GM08714 (cell line): Measurements from ENCODE around the gene SSTR5.

ENCODE experiments used
- H3K4me3 ChIP-seq: fragments of 200-500 bp; sonication (Bioruptor generic); 2 replicates; pipeline ENCODE4 v1.5.1; 2014; ENCODE audit warnings: mild to moderate bottlenecking, low read length, inconsistent platforms
- ZNF274 ChIP-seq: IDR thresholded peaks from 2 replicates; pipeline ENCODE4 v1.6.1; 2012; ENCODE audit warnings: mild to moderate bottlenecking, low read depth, low read length

Gene SSTR5

DNA sequence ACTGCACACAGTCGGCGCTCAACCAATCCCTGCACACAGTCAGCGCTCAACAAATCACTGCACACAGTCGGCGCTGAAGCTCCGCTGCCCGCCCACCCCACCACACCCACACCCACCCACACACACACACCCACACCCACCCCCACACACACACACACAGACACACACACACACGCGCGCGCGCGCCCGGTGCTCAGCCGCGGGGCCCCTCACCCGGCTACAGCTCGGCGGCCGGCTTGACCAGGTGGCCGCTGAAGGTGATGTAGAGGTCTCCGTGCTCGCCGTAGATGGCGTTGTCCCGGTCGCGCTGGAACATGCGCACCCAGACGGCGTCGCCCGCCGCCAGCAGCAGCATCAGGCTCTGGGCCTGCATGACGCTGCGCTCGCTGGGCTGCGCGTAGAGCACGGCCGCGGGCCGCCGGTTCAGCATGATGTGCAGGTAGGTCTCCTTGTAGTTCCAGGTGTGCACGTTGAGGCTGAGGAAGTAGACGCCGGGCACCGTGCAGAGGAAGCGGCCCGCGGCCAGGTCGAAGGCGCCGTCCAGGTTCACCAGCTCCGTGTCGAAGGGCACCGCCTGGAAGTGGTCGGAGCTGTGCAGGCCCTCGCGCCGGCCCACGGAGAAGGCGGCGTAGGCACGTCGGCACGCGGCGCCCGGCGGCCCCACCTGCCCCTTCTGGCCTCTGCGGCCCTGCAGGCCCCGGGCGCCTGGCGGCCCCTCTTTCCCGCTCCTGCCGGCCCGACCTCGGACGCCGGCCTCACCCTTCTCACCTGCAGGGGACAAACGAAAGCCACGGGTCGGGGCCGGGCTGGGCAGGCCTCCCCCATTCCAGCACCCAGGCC, 21.0 kb downstream of the SSTR5 start:
- TF ChIP-seq ZNF274, result no peak
- no peak overlapping the region for H3K4me3 ChIP-seq

DNA sequence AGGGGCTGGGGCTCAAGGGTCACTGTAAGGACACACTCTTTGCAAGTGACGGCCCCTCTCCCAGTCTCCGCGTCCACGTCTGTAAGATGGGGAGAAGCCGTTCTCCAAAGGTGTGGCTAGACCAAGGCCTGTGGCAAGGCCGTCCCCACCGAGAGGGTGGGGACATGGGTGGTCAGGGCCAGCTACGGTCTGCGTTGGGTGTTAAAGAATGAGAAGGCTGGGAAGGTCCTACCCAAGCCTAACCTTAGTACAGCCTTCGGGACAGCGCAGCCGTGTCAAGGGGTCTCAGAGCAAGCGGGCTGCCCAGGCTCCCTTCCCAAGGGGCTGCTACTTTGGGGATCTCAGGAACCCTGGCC, 21.6 kb downstream of the SSTR5 start:
- H3K4me3 ChIP-seq, result no peak overlapping the region
- TF ChIP-seq ZNF274, result no peak

DNA sequence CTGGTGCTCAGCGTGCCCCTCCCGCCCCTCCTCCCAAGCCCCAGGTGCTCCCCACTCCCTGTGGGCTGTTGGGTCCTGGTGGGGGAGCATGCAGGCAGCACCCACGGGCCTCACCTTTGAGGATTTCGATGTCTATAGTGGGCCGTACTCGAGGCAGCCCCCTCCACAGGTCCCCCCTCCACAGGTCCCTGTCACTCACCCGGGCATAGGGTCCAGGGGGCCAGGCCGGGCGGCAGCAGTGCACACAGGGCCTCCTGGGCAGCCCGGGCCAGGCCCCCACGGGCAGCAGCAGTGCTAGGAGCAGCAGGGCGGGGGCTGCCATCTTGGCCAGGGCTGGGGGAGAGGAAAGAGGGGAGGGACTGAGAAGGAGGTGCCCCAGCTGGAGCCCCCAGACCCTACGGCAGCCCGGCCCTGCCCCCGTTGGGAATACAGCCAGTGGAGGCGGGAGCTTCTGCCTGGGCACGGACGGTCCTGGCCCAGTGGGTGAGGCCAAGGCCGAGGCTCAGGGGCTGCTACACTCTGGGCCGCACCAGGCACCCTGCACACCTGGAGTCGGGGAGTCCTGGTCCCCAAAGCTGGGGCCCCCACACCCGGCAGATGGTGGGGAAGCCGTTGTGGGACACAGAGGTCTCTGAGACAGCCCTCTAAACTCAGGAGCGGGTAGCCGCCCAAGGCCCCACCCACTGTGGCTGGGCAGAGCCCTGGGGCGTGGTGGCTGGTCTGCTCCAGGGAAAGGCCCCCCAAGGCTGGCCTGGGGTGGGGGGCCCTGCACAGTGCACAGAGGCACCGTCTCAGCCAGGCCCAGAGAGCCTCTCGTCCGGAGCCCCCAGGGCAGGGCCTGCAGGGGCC, 22.3 kb downstream of the SSTR5 start:
- TF ChIP-seq ZNF274, result no peak
- H3K4me3 ChIP-seq, result no peak overlapping the region

DNA sequence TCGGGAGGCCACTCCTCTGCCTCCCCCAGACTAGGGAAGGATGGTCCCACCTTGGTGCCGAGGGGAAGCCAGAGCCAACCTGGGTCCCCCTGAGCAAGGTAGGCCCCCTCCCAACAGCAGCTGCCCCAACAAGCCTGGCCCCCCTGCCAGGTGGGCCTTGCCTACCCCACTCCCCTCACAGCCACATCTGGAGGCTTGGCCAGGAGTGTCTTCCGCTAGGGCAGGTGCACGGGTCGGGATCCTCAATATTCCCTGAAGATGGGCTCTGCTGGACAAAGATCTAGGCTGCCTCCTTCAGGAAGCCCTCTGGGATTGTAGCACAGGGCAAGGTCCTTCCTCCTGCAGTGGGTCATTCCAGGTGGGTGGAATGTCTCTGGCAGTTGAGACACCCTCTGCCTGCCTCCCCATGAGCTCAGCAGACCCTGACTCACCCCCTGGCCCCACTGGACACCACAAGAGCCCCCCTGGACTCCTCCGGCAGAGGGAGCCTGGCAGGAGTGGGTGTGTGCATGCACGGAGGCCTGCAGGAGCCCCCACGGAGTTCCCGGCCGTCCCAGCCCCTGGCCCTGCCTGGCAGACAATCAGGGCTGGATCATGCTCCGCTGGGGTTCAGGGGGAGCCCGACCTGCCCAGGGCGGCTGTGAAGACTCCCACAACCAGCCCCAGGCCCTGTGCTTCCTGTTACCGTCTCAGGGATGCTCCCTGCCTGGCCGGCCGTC, 23.1 kb downstream of the SSTR5 start:
- no peak for TF ChIP-seq ZNF274
- no peak overlapping the region for H3K4me3 ChIP-seq

DNA sequence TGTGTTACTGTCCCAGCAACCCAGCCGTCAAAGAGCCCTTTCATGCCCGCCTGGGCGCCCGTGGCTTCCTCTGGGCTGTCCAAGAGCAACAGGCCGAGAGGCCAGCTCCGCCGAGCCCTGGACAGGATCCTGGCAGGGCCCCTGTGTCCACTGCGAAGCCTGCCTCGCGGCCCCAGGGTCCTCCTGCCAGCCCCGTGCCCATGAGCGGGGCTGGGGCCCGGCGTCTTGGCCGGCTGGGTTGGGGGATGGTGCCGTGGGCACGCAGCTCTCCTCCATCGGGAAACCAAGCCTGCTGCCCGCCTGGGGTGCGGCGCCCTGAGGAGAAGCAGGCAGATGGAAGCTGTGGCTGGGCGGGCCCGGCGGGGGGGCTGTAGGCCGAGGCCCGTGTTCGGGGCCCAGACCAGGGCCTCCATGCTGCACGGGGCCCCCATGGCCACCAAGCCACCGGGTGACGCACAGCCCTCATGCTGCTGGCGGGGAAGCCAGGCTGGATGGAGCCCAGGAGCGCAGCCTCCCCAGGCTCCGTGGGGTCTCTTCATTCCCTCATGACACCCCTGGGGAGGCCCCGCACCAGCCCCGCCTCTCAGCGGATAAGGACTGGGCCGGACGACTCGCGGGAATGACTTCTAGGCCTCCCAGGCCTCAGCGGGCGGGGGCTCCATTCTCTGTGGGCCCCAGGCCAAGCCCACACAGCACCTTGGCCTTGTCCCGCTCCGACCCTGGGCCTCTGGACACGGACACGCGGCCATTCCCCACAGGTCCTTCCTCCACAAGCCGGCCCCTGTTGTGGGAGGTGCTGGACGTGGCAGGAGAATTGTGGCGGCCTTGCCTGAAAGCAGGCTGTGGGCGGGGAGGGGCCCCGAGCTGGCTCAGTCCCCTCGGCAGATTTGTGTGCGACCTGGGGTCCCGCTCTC, 23.9 kb downstream of the SSTR5 start, which contains the start of gene C1QTNF8:
TSS of gene C1QTNF8 (minus strand) at position 76 of the 914 bp plus-strand sequence. CDS start 1,322 bp downstream, outside the sequence.
- no peak within 1 kb of the TSS for H3K4me3 ChIP-seq
- TF ChIP-seq ZNF274, result no peak

DNA sequence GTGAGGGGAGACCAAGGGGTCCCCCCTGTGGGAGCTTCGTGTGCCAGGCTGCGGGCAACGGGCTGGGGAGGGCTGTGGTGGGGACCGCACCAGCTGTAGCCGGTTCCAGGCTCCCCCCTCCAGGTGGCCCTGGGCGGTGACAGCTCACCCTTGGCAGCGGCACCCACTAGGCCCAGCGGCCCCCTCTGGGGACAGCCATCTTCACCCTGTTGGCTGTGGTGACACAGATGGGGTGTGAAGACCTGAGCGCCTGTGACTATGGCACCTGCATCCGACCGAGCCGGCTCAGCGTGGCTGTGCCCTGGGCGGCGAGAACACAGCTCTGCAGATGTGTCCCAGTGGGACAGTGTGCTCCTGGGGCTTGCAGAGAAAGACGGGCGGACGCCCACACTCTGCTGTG, 24.6 kb downstream of the SSTR5 start:
- no peak for TF ChIP-seq ZNF274

DNA sequence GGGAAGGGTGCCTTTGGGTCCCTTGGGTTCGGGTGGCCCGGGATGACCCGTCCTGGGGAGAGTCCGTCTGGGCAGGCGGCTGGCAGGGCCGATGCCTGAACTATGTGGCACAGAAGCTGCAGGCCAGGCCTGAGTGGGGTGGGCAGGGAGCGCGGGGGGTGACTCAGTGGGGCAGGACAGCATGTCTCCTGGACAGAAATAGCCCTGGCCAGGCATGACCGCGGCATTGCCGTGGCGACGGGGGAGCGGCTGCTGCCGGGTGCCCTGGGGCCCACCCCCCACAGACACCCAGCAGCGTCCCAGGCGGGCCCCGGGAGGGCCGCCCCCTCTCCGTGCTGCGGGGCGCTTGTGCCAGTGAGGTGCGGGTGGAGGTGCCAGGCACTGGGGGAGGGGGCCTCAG, 25.3 kb downstream of the SSTR5 start:
- no peak for TF ChIP-seq ZNF274
- H3K4me3 ChIP-seq, result no peak overlapping the region

More for the DNA sequence above, 24.6 kb downstream of the SSTR5 start:
- no peak overlapping the region for H3K4me3 ChIP-seq

DNA sequence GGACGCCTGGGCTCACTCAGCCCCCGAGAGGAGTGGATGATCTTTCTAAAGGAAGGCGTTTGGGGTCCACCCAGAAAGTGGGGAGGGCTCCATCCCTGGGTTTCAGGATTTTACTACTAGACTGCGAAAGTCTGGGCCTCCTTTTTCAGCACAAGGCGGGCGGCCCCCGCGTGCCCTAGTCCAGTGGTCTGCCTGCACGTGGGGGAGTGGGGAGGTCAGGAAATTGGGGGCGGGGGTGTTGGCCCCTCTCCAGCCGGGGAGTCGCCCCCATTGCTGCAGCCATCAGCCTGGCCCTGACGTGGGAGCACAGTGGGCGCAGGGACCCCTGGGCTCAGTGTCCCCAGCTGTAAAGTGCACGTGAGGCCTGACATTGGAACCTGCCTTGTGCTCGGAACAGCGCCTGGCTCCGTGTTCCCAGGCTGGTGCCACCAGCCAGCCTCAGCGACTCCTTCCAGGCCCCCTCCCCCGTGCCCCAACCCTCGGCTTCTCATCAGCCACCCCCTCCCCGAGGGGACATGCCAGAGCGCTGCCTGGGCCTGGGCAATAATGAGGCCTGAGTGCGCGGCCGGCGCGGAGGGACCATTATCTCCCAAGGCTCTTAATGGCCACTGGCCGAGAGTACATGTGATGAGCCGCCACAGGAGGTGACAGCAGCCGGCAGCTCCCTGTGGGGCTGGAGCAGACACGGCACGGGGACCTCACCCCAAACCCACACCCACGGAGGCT, 25.9 kb downstream of the SSTR5 start:
- no peak for TF ChIP-seq ZNF274
- no peak overlapping the region for H3K4me3 ChIP-seq

DNA sequence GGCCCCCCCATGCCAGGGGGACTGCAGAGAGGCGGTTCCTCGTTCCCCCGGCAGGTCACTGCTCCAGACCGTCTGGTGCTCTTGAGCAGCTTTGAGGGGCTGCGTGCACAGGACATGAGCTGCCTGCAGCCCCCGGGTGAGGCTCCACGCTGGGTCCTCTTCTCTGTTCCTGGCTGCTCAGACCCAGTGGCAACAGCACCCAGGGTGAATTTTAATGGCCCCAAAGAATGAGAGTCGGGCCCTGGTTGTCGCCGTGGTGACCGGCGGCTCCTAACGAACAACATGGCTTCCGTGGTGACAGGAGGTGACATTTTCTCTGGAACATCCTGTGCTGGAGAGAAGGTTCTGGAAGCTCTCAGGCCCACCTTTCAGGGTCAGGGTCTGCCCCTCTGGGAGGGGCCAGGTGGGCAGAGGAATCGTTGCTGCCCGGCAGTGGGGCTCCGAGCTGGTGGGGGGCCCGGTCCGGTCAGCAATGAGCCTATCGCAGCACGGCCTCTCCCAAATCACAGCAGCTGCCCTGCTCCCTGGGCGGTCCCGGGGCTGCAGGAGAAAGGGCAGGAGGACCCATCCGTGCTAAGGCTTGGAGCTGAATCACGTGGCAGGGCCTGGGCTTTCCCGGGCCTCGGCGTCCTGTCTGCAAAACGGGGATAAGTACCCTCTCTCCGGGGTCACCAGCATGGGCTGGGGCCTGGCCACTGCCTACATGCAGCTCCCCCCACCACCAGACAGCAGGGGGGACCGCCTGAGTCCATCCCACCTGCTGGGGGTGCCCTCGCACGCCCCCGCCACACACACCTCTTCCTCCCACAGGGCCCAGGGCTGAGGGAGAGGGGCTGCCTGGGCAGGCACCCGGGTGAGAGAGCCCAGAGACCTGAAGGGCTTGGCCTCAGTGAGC, 26.9 kb downstream of the SSTR5 start:
- TF ChIP-seq ZNF274, result no peak
- H3K4me3 ChIP-seq, result no peak overlapping the region

DNA sequence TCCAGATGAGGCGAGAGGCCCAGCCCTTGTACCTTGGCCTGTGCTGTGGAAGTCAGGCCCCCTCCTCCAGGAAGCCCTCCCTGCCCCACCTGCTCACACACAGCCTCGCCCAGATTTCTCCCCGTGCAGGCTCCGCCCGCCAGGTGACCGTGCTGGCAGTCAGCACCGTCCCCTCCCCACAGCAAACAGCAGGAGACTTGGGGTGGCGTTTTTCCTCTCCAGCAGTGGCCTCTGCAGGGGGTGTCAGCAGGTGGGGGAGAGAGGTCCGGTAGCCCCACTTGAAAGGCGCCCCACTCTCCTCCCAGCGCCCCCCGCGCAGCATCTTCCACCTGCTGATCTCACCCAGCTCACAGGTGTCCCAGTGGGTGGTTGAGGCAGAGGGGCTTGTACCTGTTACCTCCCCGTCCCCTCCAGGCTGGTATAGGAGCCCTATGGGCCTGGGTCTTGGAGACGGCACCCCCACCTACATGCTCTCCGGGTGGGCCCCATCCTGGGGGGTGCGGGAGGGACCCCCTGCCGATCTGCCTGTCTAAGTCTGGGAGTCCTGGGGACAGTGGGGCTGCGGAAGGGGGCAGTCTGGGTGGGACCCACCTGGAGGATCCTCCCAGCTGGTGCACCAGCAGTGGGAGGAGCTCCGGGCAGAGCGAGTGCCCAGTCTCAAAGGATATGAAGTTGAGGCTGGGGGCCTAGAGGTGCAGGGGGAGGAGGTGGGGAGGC, 27.7 kb downstream of the SSTR5 start:
- TF ChIP-seq ZNF274, result no peak
- H3K4me3 ChIP-seq, result no peak overlapping the region

DNA sequence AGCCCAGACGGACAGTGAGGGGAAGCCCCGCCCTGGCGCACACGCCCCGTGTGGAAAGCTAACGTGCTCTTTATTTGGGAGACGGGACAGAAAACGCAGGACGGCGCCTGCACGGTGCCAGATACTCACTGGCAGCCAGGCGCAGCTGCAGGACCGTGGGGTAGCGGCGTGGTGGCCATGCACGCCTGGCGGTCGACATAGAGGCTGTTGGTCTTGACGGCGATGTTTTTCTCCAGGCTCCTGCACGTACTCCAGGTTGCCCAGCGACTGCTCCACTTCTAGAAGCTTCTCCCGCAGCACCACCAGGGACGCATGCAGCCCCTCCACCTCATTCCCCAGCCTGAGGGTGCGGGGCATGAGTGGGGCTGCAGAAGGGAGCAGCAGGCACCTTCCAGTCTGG, 28.6 kb downstream of the SSTR5 start:
- H3K4me3 ChIP-seq, result no peak overlapping the region
- no peak for TF ChIP-seq ZNF274
